SKM-1 treated with dmso at 0.1 percent for 144 hours (cell line): Measurements from ENCODE around the gene PTPRT.

Experiments used
- DNase-seq: peaks from one replicate; lab custom pipeline; 2025; ENCODE audit not compliant: unreplicated experiment; lab: John Stamatoyannopoulos, UW

Gene PTPRT

DNA sequence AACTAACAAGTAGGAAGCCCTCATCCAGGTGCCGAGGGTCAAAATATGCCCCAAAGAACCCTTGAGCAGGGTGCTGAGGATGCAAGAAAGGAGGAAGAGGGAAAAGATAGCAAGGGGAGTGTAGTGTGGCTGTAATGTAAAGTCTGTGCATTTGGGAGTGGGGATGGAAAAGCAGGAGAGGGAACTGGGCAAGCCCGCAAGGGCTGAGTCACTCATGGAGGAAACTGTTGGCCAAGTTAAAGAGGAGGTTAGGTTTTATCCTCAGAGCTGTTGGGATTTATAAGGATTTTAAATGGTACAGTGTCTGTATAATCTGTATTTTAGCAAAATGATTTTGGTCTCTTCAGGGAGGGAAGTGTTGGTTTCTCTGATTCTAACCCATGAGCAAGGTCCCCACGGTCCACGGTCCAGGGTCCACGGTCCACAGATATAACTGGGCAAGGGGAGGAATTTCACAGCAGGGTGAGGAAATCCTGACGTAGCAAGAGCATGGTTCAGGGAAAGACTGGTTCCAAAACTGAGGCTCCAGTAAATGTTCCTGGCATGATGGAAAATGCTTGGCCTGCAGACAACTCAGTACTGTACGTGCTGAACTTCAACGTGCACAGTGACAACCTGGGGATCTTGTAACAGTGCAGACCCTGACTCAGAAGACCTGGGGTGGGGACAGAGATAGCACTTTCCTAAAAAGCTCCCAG, 759.8 kb downstream of the PTPRT start:
- DNase-seq = no peak

DNA sequence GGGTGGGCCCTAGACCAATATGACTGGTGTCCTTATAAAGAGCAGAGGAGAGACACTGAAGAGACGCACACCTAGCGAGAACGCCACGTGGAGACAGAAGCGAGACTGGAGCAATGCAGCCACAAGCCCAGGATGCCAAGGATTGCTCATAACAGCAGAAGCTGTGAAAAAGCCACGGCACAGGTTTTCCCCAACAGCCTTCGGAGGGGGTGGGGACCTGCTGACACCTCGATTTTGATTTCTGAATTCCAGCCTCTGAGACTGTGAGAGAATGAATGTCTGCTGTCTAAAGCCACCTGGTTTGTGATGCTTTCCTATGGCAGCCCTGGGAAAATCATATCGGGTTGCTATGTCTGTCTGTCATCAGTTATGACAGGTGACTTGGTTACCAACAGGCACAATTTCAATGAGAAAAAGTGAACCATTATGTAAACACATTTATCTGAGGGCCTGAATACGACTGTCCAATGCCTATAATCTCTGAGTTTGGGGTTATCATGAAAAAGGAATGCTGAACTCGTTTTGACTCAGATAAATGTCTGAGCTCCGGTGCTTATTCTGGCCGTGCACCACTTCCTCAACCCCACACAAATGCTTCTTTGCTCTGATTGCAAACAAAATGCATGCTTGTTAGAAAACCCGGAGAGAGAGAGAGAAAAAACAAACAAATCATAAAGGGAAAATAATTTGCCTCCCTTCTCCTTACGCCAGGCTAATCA, 769.7 kb downstream of the PTPRT start:
- no peak for DNase-seq

DNA sequence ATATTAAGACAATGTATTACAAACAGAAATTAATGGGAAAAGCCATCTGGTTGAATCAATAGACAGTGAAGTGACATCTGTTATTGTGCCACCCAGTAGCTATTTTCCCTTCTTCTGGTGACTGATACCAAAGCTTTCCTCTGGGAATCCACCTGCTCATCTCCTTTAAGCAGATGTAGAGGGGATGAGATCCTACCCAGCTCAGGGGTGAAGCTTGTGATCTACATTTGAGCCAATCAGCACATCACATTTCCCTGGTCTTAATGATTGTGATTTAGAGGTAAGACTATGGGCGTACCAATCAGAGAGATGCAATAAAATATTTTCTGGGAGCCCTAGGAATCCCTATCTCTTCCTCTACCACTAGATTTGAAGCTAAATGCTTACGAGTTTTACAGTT, 782.9 kb downstream of the PTPRT start:
- DNase-seq = no peak

DNA sequence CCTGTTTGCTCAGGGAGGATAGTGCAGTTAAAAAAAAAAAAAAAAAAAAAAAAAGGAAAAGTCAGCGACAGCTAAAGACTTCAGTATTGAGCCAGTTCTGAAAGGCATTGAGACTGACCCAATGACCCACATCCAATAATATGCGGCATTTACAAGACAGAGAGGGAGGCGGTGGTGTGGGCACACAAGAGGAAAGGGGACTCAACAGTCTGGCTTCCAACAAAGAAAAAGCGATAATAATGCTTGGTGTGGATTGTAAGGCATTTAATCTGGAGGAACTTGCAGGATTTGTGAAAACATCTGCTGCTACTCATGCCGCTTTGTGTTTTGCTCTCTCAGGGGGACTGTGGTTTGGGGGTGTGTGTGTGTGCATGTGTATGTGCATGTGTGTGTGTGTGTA, 787.3 kb downstream of the PTPRT start:
- DNase-seq = no peak

DNA sequence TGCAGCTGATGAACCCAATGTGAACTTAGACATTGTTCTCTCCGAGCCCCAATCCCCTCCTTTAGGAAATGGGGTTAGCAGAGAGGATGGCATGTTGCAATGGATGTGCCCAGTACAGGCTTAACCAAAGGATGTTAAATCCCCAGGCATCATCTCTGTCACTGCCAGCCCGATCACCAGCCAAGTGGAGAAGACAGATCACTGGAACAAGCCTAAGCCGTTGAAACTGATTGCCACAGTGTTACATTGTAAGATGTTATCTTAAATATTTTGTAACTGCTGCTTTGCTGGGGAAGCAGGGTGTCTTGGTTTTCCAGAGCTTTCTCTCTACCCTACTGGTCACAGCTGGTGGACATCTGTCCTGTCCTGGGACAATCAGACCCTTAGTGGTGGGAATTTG, 788.1 kb downstream of the PTPRT start:
- DNase-seq = no peak

DNA sequence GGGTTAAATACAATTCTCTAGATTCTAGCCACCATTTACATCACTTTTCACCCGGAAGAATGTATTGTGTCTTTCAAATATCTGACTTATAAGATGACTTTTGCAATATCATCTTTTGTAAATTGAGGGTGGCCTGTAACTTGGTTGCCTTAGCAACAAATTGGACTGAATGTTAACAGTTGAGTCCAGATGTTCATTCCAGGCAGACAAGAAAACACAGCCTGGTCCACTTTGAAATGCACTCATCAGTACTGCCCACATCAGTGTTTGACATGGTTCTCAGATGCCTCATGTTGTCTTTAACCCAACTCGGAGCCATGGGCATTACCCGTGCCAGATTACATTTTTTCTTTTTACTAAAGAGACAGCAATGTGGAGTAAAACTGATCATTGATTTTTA, 789.9 kb downstream of the PTPRT start:
- no peak for DNase-seq

DNA sequence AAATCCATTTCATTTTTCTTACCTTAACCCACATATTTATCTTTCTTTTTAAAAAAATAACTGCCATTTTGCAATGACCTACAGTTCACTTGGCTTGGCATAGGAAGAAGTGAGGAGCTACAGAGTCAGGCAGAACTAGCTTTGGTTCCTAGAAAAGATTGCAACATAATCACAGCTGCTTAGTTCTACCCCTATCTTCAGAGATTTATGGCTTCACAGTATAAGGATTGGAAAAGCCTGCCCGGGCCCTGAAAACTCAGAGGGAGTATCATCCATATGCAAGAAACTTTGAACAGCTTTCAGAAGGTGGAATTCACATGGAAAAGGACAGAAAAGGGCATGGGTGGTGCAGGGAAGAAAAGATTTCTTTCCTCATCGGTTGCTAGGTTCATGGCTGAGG, 797.3 kb downstream of the PTPRT start:
- DNase-seq = no peak

DNA sequence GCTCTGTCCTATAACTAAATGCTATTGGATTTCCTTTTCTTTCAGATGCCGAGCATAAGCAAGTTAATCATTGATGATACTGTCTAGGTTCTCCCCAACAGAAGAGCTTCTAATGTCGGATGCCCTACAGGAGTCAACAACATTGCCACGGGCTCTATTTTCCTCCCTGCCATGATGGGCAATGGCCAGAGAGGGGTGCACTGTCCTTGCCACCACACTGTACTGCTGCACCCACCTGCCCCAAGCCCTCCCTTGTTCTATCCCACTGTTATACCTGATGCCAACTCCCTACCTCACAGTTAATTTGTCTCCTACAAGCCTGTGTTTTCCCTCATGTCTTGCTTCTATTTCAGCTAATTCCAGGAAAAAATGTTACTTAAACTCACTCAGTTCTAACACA, 797.9 kb downstream of the PTPRT start:
- DNase-seq = no peak

DNA sequence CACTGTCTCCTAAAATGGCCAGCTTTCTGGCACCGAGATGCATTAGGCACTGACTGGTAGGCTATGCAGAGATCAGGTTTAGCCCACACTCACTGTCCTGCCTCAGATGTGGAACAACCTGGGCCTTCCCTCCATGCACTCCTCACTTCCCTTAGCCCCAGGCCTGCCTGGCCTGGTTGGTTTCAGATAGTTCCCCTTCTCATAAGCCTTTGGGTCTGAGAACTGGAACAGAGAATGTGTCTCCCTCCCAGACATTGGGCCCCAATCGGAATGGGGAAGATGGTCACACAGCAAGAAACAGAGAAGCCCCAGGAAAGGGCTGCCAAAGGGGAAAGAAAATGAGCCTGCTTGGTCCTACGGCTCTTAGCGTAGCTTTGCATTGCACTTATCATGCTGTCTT, 809.4 kb downstream of the PTPRT start:
- DNase-seq = no peak

DNA sequence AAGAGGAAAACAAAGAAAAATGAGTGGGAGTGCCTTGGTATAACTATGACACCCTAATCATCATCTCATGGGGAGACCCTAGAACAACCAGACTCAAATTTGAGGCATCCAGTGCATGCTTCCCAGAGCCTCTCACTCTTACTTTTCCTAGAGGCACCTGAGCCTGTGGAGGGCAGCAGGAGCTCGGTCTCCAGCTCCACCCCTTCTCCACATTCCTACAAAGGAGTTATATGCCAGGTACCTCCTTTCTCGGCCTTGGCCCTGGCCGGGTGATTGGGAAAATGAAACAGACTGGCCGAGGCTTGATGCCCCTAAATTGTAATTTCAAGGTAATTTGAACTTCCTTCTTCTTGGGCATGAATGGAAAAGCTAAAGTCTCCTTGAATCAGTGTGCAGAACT, 810.3 kb downstream of the PTPRT start:
- DNase-seq = no peak

DNA sequence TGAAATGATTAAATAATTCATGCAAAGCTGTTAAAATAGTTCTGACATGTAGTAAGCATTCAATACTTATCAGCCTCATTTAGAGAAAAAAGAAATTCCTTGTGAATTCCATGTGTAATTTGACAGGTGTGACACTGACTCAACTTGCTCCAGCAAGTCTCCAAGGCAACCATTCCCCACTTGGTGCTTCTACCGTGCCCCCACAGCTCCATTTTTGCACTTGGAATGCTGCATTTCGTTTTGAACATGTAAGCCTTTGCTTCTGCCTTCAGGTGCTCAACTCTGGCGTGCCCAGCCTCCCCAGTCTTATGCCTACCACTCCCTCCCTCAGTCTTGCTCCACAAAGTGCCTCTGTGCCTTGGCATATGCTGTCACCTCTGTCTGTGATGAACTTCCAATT, 810.9 kb downstream of the PTPRT start:
- no peak for DNase-seq

DNA sequence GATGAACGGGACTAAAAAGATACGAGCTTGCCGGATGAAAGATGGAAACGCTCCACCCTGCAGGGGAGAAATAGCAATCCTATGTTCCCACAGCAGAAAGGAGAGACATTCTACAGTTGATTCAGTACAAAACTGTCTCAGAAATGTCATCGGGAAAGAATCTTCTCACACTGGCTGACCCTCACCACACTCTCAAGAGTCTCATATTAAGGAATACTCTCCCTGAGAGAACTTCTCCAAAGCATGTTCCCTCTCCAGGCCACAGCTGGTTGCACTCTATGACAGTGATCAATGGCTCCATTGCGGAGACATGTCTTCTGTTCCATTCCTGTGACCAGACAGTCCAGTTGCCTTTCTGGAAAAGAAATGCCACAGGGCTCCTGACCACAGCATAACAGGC, 813.6 kb downstream of the PTPRT start:
- no peak for DNase-seq

DNA sequence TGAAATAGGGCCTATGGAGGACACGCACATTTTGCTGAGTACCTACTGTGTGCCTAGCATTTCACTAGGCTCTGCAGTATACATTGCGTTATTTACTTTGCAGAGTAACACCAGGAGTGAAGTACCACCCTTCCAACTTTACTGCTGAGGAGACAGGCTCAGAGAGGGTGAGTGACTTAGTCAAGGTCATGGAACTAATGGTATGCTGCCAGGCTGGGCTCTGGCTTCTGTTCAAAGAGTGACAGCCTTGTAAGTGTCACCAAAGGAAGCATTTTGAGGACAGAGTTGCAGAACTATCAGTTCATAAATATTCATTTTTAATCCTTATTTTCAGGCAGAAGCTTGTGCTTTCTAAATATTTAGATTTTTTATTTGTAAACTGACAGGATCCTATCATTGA, 816.7 kb downstream of the PTPRT start:
- DNase-seq = no peak

DNA sequence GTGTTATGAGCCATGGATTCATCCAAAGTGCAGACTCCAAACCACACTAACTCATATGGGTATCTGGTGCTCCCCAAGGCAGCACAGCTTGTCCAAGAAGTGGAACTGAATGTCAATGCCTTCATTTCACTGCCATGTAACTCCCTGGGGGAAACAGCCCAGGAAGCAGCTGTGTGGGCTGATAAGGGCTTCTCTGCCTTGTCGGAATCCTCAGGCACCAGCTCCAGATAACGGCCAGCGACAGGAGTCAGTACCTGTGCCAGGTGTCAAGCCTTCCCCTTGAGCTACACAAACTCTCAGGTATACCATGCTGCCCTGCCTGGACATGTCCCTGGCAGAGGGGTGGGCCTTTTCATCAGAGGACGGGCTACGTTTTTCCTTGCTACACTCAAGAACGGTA, 819.6 kb downstream of the PTPRT start:
- no peak for DNase-seq

DNA sequence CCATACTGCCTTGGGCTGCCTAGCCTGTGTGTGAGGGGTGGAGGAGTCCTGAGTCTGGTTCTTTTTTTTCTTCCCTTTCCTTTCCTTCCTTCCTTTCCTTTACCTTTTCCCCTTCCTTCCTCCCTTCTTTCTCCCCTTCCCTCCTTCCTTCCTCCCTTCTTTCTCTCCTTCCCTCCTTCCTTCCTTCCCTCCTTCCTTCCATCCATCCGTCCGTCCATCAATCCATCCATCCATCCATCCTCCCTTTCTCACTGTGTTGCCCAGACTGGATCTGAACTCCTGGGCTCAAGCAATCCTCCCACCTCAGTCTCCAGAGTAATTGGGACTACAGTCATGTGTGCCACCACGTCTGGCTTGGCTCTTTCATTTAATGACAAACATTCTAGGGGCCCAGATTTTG, 820.8 kb downstream of the PTPRT start:
- DNase-seq = no peak

DNA sequence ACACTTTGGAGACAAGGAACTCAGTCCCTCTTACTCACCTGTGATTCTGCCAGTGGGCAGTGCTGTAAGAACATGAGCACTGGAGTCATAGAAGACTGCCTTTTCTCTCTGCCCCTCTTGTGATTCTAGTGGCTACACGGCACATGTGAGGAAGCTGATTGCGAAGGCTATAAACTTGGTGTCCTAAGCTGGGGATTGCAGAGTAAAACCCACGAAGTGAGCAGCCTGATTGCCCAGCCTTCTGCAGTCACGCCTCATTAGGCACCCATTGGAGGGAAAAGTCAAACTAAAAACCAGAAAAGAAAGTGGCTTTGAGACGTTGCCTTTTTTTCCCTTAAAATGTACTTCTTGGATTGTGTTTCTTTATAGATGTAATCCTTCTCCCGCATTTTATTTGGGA, 823.1 kb downstream of the PTPRT start:
- DNase-seq = no peak

DNA sequence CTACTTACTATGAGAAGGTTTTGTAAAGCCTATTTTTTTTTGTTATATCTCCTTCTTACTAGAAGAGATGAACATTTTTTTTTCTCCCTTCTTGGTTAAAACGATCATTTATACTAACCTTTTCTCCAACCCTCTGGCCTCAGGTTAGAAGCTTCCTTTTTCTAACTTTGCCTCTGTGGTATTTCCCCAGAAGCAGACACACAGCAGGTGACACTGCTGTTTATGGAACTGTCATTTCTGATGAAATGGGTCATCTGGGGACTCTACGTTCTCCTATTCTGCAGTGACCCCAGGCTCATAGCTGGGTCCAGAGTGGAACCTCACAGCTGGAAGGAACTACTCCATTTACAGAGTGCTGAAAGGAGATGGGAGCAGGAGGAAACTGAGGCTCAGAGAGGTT, 825.3 kb downstream of the PTPRT start:
- DNase-seq = no peak

DNA sequence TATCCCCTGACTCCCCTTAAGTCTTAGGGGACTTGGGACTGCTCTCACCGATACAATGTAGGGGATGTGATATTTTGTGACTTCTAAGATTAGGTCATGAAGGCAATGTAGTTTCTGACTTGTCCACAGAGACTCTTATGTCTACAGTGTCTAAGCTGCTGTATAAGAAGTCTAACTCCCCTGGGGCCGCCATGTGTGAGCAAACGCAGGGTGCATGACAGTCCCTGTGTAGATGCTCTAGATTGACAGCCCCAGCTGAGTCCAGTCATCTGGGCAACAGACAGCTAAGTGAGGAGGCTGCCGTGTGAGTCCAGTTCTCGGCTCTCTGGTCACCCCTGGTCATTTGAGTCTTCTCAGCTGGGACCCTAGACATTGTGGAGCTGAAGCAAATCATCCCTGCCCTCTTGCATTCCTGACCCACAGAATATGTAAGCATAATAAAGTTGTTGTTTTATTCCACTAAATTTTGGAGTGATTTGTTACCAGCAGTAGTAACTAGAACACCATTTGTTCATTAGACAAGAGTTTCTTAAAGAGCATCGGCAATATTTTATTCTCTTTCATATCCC, 828.2 kb downstream of the PTPRT start:
- no peak for DNase-seq

DNA sequence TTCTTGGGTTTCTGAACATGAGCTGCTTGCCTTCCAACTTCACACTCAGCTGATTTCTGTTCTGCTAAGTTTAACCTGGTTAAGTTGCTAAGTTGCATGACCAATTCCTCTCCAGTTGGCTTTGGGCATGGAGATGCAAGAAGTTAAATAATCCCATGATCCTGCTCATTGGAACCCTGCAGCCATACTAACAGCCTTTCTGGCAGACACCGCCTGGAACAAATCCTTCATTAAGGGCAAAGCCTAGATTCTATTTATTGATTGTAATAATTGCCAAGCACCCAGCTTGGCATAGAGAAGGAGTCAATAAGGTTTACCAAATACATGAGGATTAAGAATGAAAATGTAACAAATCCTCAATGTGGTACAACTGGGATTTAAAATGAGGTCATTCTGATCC, 829.1 kb downstream of the PTPRT start:
- no peak for DNase-seq

DNA sequence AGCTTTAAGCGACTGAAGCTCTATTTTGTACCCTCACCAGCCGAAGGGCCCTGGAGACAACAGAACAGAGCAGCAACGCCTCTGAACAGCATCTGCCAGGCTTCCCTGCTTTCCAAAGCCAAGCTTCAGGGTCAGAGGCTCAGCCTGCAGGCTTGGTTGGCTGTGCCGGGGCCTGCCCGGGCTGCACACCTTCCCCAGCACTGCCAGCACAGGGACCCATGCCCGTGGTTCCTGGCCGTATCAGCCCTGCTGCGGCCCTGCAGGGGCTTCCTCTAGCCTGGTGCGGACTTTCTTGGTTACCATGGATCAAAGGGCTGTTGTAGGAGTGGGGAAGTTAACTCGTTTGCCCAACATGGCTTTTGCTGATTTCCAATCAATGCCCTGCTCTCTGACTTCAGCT, 830.1 kb downstream of the PTPRT start:
- no peak for DNase-seq

DNA sequence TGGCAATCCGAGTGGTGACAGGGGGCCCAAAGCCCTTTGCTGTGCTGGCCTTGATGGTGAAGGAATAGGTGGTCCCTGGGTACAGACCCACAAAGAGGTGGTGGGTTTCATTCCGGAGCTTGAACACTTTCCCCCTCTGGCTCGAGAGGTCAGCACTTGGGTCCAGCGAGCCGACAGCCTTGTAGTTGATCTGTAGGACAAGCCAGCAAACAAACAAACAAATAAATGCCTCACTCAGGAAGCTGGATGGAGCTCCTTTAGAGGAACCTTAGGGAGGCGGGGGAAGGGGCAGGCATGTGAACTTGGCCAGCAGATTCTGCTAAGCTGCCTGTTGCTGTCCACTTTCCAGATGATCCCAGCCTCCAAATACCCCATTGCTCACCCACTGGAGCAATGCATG, 837.6 kb downstream of the PTPRT start:
- DNase-seq = no peak

DNA sequence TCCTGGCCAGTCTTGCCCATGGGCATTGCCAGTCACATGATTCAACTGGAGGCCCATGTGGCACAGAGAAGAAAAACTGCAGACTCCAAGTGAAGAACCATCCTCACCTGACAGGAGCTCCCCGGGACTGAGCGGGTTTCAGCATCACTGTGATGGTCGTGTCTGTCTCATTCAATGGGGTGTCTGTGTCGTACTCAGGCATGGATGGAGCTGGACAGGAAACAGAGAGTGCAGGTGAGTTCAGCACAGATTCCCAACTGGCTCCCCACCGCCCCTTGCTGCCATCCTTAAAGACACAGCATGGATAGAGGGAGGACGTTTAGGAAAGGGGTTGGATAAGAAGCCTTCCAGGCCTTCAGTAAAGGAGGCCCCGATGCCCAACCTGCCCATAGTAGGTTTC, 839.2 kb downstream of the PTPRT start:
- DNase-seq = no peak
